Stimulated activated CD8-positive, alpha-beta memory T cell treated with anti-CD3 and anti-CD28 coated beads, Interleukin-15, amount 100 ng/mL, for 24 hours (primary cell): ENCODE measurements around the gene CAMK1D.

Experiments
- DNase-seq: peaks from one replicate; pipeline ENCODE4 v3.0.0-alpha.2; 2020; ENCODE audit warnings: low read depth

The CAMK1D gene

DNA sequence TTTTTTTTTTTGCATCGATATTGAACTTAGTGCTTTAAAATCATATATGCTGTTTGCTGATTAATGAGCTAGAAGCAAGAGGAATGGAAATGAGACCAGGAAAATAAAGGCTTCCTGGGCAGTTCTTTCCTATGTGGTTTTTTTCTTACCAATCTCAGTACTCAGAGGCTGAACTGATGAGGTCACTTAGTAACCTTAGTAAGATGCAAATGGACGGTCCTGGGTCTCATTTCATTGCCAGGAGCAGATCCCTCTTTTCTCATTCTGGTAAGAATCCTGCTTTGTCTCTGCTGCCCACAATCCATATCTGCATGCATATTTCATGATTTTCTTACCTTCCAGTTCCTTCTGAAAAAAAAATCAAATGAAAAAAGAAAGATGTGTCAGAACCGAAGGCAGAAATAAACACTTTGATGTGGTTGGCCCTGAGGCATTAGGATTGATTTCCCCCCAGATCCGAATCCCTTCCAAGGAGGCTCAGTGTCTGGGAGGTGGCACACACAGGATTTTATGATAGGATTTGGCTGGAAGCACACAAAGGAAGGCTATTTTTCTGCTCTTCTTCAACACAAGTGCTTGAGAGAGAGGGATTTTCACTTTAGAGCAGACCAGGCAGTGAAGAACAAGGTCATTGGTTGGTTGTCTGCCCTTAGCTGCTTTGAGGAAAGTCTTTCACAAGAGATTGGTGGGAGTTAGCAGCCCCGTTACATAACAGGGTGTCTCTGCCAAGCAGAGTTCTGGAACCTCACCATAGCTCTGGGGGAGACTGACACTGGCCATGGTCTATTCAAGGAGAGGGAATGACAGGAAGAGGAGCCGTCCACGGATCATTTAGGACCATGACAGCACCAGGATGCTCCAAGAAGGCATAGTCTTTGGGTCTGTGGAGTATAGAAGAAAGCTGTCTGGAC, 150.0 kb downstream of the CAMK1D start:
- DNase-seq = no peak

DNA sequence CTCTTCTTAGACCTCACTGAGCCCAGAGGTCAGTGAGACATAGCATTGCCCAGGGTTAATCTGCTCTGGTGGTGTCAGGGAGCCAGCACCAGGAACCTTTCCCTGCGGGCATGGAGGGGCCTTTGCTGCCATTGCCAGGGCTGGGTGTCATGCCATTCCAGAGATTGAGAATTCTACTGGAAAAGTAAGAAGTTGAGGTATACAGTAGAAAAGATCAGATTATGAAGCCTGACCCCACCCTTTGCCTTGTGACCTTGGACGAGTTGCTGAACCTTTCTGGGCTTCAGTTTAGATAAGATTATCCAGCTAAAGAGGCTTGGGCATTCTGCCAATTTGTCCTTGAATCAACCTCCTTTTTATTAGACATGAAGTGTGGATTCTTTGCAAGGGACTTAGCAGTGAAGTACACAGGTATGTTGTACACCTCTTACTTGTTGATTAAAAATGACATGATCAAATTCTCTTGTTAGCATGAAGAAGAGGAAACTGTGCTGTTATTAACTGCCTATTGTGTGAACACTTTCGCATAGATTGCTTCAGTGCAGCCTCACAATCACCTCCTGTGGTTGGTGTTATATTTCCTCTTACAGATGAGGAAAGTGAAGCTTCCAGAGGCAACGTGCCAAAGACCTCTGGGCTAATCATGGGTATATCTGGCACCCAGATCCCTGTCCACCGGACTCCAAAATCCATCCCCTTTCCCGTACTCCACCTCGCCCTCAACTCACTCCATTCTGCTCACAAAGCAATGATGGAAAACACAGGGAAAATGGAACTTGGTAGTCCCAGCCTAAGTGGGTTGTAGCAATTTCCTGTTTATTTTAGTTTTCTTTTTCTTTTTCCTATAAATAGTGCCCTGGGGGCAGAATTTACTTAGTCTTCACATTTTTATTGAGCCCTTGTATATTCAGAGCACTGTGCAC, 151.3 kb downstream of the CAMK1D start:
- DNase-seq = no peak

DNA sequence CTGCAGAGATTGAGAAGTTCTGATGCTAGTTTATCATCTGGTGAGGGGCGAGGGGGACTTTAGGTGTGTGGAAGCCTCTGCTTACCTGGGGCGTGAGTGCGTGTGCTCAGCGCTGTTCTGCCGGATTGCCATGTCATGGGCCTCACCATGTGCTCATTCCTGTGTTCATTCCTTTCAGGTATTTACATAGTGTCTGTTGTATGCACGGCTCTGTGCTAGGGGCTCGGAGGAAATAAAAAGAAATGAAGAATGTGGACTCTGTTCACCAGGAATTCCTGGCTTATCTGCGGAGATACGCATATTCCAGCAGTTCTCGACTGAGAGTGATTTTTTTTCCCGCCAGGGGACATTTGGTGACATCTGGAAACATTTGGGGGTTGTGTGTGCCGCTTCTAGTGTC, 152.0 kb downstream of the CAMK1D start:
- no peak for DNase-seq

DNA sequence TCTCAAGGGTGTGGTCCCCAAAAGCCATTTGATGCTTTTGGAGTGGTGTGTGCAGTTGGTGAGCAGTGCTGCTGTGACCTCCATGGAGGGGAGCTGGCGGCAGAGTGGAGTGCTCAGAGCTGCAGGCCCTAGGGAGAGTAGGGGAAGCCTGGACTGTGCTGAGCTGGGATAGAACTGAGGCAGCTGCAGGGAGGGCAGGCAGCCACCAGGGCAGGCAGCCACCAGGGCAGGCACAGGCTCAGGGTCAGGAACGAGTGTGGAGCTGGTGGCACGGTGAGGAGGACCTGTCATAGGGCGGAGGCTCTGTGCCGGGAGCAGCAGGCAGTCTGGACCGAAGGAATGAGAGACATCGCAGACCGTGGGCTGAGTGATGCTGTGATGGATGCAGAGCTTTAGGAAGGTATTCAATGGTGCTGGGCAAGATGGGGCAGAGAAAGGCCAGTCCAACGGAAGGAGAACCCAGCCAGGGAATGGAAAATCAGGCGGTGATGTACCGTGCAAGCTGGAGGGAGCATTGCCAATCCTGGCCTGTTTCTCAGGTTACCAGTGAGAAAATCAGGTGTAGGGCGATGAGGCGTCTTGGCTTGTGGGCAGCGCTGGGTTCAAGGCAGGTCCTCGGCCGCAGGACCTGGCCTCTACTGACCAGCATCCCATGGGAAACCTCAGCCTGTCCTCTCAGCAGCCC, 152.6 kb downstream of the CAMK1D start:
- DNase-seq = no peak

GRCh38 chr10:12502526-12503274, 153.4 kb downstream of the CAMK1D start:
- no peak for DNase-seq

DNA sequence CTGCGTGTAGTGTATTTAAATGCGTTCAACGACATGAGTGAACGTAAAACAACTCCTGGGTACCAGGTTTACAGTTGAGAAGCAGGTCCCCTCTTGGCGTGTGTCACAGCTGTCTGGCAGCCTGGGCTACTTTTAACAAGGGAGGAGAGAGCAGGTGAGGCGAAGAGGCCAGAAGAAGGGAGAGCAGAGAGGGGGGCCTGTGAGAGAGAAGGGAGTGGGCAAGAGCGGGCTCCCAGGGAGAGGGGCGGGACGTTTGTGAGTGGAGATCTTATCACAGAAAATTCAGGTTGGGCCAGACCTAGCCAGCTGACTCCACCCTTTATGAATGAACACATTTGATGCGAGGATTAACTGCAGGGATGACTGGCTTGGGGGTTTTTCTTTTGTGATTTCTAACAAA, 154.0 kb downstream of the CAMK1D start:
- DNase-seq = no peak

- no peak for DNase-seq
Observed at GRCh38 chr10:12504176-12504575, 154.8 kb downstream of the CAMK1D start.

DNA sequence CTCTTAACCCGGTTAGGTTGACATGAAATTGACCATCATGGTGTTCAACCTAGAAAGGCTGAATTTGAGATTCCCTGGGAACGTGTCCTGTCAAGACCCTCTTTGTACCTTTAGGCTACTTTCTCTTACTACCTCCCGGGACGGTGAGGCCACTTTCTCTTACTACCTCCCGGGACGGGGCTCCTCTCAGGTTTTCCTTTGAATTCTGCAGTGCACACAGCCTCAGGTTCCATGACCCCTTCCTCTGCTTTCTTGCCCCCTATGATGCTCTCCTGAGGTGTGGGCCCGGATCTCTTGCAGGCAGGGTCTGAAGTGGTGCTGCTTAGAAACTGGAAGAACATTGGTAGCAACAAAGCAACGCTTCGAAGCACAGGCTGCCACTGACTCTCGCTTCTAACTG, 155.3 kb downstream of the CAMK1D start:
- no peak for DNase-seq

DNA sequence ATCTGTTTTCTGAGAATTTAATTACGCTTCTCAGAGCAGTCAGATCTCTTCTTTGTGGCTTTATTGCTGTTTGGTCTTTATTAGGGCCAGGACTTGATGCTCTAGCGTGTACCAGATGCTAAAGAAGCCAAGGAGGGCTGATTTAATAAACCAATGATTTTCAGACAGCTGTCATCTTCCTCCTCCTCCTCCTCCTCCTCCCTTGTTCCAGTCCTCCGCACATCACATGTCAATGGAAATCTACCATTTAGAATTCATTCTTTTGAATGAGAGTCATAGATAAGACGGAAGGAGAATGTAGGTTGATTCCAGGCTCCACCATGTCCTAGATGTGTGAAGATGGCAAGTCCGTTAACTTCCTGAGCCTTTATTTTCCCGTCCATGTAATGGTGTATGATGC, 156.3 kb downstream of the CAMK1D start:
- no peak for DNase-seq

- DNase-seq = no peak
Observed at GRCh38 chr10:12507165-12507850, 158.0 kb downstream of the CAMK1D start.

DNA sequence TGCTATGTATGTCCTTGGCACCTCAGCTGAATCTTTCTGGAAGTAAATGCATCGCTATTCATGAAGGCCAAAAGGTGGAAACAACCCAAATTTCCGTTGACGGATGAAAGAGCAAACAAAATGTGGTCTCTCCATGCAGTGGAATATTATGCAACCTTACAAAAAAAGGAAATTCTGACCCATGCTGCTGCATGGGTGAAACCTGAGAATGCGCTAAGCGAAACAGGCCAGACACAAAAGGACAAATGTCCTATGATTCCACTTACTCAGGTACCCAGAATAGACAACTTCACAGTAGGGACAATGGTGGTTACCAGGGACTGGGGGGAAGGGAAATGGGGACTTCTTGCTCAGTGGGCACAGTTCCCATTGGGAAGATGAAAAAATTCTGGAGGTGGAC, 158.8 kb downstream of the CAMK1D start:
- no peak for DNase-seq

DNA sequence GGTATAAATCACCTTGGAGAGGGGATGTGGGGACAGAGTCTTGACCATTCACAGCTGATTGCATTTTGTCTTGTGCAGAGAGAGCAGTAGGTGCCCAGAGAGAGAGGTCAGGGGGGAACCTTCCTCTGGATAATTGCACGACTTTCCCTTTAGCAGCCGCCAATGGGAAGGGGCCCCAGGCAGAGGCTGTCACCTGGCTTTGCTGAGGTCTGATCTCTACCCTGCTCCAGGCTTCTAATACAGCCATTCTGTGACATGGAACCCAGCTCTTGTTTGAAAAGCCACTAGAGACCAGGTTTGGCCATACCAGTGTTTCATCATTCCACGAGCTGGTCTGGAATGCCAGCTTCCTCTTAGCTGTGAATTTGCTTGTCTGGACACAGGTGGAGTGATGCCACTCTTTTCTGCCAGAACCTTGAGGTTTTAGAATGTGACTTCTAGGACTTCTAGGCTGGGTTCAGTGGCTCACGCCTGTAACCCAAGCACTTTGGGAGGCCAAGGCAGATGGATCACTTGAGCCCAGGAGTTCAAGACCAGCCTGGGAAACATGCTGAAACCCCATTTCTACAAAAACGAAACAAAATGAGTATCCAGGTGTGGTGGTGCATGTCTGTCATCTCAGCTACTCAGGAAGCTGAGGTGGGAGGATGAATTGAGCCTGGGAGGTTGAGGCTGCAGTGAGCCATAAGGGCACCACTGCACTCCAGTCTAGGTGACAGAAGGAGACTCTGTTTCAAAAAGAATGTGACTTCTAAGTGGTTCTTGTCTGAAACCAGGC, 159.9 kb downstream of the CAMK1D start:
- no peak for DNase-seq

DNA sequence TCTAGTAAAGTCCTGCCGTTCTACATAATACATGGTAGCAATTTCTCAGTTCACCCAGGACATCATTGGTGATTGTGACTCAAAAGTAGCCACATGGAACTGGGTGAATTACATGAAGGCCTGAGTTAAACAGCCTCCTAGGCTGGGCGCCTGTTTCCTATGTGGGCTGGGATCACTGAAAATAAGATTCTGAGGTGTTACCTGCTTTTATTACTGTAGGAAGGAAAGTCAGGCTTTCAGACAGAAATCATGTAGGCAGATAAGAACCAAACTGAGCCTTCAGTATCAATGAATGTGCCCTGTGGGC, 160.4 kb downstream of the CAMK1D start:
- DNase-seq = no peak

DNA sequence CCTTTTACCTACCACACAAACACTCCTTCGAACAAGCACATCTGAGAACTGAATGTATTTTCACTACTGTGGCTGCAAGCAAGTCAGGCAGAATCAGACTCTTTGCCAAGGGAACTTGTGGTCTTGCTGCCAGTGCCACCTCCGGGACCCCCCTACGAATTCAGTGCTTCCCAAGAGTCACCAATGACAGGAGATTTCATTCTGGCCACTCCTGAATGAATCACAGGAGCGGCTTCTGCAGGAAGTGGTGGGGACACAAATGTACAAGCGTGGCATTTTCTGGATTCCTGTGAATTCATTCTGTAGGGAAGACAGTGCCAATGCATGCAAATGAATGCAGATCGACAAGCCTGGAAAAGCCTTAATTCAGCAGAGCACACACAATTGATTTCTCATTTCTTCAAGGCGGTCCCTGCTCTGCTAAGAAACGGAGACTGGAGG, 161.2 kb downstream of the CAMK1D start:
- no peak for DNase-seq

DNA sequence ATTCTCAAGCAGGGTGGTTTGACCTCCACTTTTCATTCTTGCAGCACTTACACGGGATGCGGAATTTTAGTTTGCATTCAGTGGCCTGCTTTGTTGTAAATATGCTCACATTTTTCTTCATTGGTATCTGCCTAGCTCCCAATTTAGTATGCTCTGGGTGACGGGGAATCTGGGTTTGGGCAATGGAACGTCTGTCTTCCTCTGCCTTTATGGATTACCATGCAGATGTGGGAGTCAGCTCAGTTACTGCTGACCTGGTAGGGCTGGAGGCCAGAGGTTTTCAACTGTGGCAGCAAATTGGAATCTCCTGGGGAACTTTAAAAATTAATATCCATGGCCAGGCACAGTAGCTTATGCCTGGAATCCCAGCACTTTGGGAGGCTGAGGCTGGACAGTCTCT, 161.6 kb downstream of the CAMK1D start:
- DNase-seq = no peak

DNA sequence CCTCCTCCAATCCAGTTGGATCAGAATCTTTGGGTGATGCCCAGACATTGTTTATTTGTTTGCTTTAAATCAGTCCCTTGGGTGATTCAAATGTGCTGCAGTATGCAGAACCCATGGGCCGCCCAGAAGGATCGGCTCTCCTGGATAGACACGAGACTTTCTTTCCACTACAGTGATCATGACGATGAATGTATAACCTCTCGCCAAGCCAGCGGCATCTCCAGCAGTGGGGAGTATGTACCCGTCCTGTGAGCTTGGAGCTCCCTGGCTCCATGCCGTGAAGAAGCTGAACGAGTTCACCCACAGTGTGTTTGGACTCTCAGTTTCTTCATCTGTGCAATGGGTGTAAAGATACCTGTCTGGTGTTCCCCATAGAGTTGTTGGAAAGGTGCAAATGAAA, 162.3 kb downstream of the CAMK1D start:
- DNase-seq = no peak

GRCh38 chr10:12512332-12513002, 163.1 kb downstream of the CAMK1D start:
- DNase-seq = no peak

DNA sequence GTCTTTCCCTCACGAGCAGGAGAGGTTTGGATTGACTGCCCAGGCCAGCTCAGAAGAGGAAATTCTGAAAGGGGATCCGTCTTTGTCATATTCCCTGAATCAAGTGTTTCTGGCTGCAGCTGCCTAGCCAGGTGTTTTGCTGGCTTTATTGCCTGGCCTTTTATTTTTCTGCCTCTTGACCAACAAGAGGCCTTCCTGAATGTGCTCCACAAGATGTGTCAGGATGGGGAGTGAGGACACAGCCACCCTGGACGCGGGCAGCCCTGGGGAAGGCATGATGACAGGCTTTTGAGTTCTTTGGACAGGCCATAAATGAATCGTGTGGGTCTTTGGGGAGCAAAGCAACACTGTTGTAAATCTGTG, 163.6 kb downstream of the CAMK1D start:
- DNase-seq = no peak

DNA sequence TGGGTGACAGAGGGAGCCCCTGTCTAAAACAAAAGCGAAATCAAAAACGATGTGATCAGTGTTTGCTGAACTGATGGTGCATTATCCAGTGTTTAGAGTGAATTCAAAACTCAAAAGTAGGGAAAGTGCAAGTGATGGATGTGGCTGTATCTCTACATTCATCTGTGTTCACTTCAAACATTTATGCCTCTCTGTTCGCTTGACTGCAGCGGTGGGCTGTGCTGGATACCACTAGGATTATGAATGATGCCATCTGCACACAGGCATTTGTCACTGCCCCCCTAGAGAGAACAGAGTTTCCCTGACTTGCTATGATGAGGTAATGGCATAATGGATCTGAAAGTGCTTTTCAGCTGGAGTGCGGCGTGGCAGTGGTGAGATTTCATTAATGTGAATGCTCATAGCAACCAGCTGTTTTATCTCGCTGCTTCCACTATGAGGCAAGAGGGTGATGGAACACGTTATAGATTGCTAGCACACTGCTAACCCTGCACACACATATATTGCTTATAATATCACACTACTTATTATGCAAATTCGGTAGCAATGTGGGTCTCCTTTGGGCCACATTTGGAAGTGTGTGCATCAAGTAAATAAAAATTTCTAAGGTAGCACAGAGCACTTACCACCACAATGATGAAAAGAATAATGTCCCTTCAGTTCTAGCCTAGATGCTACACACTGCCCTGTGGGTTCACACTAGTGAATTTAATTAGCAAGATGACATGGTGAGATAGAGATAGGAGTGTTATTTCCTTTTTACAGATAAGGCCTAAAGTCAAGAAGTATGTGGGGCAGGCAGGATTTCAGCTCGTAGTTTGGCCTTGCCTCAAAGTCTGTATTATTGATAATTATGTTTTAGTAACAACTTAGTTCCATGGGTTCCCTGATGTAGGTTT, 164.7 kb downstream of the CAMK1D start:
- DNase-seq = no peak
